Neural cell (in vitro differentiated cells): ENCODE data around the gene TEX2. TPM values are rescaled to one million over a fixed set of nuclear protein-coding genes. Genes with fewer than 3 reads are reported as not detected.

Source experiments
- H2AFZ ChIP-seq: fragments of 200-600, 300-800 bp; sonication (generic), shearing (Covaris generic); 2 replicates; pipeline ENCODE4 v1.6.0; 2014; ENCODE audit warnings: low read depth, mild to moderate bottlenecking, antibody characterized with exemption, low read length, moderate library complexity
- H3F3A ChIP-seq: fragments of 200-600 bp; shearing (Covaris generic); 2 replicates; pipeline ENCODE4 v1.6.1; 2016; ENCODE audit warnings: mild to moderate bottlenecking, moderate library complexity, mixed read lengths, antibody characterized with exemption, low read length; ENCODE audit not compliant: insufficient read depth, poor library complexity, severe bottlenecking
- H3K27ac ChIP-seq: fragments of 200-600, 300-800 bp; sonication (generic), shearing (Covaris generic); 2 replicates; pipeline ENCODE4 v1.5.1; 2014; ENCODE audit warnings: mild to moderate bottlenecking, low read length, moderate library complexity
- H3K27me3 ChIP-seq: fragments of 300-800, 200-600 bp; sonication (generic), shearing (Covaris generic); 2 replicates; pipeline ENCODE4 v1.6.0; 2014; ENCODE audit warnings: mild to moderate bottlenecking, low read depth, low read length, moderate library complexity; ENCODE audit not compliant: insufficient read depth
- H3K36me3 ChIP-seq: fragments of 300-800, 200-600 bp; sonication (generic), shearing (Covaris generic); 2 replicates; pipeline ENCODE4 v1.5.1; 2014; ENCODE audit warnings: mild to moderate bottlenecking, antibody characterized with exemption, low read length, moderate library complexity; ENCODE audit not compliant: insufficient read depth
- H3K4me2 ChIP-seq: fragments of 300-800, 200-600 bp; sonication (generic), shearing (Covaris generic); 2 replicates; pipeline ENCODE4 v1.6.0; 2014; ENCODE audit warnings: mild to moderate bottlenecking, low read length
- H3K4me3 ChIP-seq: fragments of 300-800, 200-600 bp; sonication (generic), shearing (Covaris generic); 2 replicates; pipeline ENCODE4 v1.5.1; 2014; ENCODE audit warnings: mild to moderate bottlenecking, low read length, moderate library complexity
- H3K79me2 ChIP-seq: fragments of 200-600 bp; shearing (Covaris generic); replicated peaks from 2 replicates; pipeline ENCODE4 v1.6.0; 2014; ENCODE audit warnings: mild to moderate bottlenecking, low read length, moderate library complexity; ENCODE audit not compliant: insufficient read depth
- H3K9ac ChIP-seq: fragments of 300-800, 200-600 bp; sonication (generic), shearing (Covaris generic); 2 replicates; pipeline ENCODE4 v1.6.1; 2016; ENCODE audit warnings: mild to moderate bottlenecking, low read length, mixed read lengths
- H3K9me2 ChIP-seq: fragments of 200-600 bp; shearing (Covaris generic); 2 replicates; pipeline ENCODE4 v1.6.1; 2016; ENCODE audit warnings: mild to moderate bottlenecking, low read length, mixed read lengths; ENCODE audit not compliant: insufficient read depth
- H3K9me3 ChIP-seq: fragments of 200-600, 300-800 bp; sonication (generic), shearing (Covaris generic); 2 replicates; pipeline ENCODE4 v1.6.1; 2016; ENCODE audit warnings: mild to moderate bottlenecking, mixed run types, low read length, moderate library complexity, mixed read lengths
- H4K20me1 ChIP-seq: fragments of 200-600 bp; shearing (Covaris generic); 2 replicates; pipeline ENCODE4 v1.6.1; 2016; ENCODE audit warnings: mild to moderate bottlenecking, mixed run types; ENCODE audit not compliant: insufficient read depth
- CTCF ChIP-seq: fragments of 450-650 bp; IDR thresholded peaks from 2 replicates; pipeline ENCODE4 v1.5.1; 2014; ENCODE audit warnings: antibody characterized with exemption, mild to moderate bottlenecking, moderate library complexity; ENCODE audit not compliant: poor library complexity, severe bottlenecking
- EP300 ChIP-seq: fragments of 450-650 bp; conservative IDR thresholded peaks from 2 replicates; pipeline ENCODE4 v1.6.1; 2014; ENCODE audit warnings: antibody characterized with exemption, mild to moderate bottlenecking, moderate library complexity; ENCODE audit not compliant: poor library complexity, severe bottlenecking
- EZH2 ChIP-seq: fragments of 200-600, 300-800 bp; shearing (Covaris generic), sonication (generic); IDR thresholded peaks from 2 replicates; pipeline ENCODE4 v1.6.1; 2014; ENCODE audit warnings: antibody characterized with exemption, low read length, borderline replicate concordance, mild to moderate bottlenecking; ENCODE audit not compliant: insufficient read depth, poor library complexity, severe bottlenecking
- MXI1 ChIP-seq: fragments of 450-650 bp; conservative IDR thresholded peaks from 2 replicates; pipeline ENCODE4 v1.6.1; 2014; ENCODE audit warnings: antibody characterized with exemption, mild to moderate bottlenecking; ENCODE audit not compliant: poor library complexity, severe bottlenecking
- POLR2AphosphoS5 ChIP-seq: IDR thresholded peaks from 2 replicates; pipeline ENCODE4 v1.6.1; 2012
- RAD21 ChIP-seq: fragments of 450-650 bp; conservative IDR thresholded peaks from 2 replicates; pipeline ENCODE4 v1.6.1; 2014; ENCODE audit warnings: antibody characterized with exemption, mild to moderate bottlenecking, moderate library complexity
- REST ChIP-seq: IDR thresholded peaks from 2 replicates; pipeline ENCODE4 v1.6.1; 2012; ENCODE audit warnings: borderline replicate concordance
- SMC3 ChIP-seq: fragments of 450-650 bp; conservative IDR thresholded peaks from 2 replicates; pipeline ENCODE4 v1.6.1; 2014; ENCODE audit warnings: antibody characterized with exemption, mild to moderate bottlenecking, moderate library complexity; ENCODE audit not compliant: poor library complexity
- TAF1 ChIP-seq: IDR thresholded peaks from 2 replicates; pipeline ENCODE4 v1.6.1; 2012; ENCODE audit warnings: low read depth
- polyA plus RNA-seq: library from polyadenylated mRNA; depleted of rRNA; stranded (reverse); fragments of >200 nt; gene quantifications from 2 replicates; pipeline ENCODE4 v1.2.3, GENCODE V29; 2014

The TEX2 gene
- polyA plus RNA-seq, 1 donor from 2014 or later = 19.7 TPM

GRCh38 chr17:64139542-64139941 lies 123.5 kb downstream of the TEX2 start:
- Histone ChIP-seq H3K36me3 (no peaks in the 10 kb centered on the region), H3K9me3 (no peaks in the 10 kb centered on the region), H3K9ac (no peak overlapping the region), H3F3A (no peaks in the 10 kb centered on the region), H3K9me2 (no peaks in the 10 kb centered on the region), H3K27me3 (no peaks in the 10 kb centered on the region), H3K27ac (no peak overlapping the region), H3K4me3 (no peak overlapping the region), H3K79me2 (no peaks in the 10 kb centered on the region), H4K20me1 (no peaks in the 10 kb centered on the region), H2AFZ (no peak overlapping the region), H3K4me2 (no peak overlapping the region)
- no peak for TF ChIP-seq MXI1
- no peak for TF ChIP-seq CTCF
- TF ChIP-seq EZH2 = no peak
- TF ChIP-seq POLR2AphosphoS5 = no peak
- TF ChIP-seq EP300 = no peak
- no peak for TF ChIP-seq REST
- no peak for TF ChIP-seq SMC3
- TF ChIP-seq TAF1 = no peak

- Histone ChIP-seq H3K27ac (no peak overlapping the region), H2AFZ (no peak overlapping the region), H3F3A (no peaks in the 10 kb centered on the region), H4K20me1 (no peaks in the 10 kb centered on the region), H3K9me2 (no peaks in the 10 kb centered on the region), H3K79me2 (no peaks in the 10 kb centered on the region), H3K9me3 (no peaks in the 10 kb centered on the region), H3K36me3 (no peaks in the 10 kb centered on the region), H3K27me3 (no peaks in the 10 kb centered on the region), H3K4me3 (no peak overlapping the region), H3K4me2 (no peak overlapping the region), H3K9ac (no peak overlapping the region)
- TF ChIP-seq REST (no peak), CTCF (no peak), MXI1 (no peak), RAD21 (no peak), POLR2AphosphoS5 (no peak), TAF1 (no peak), EZH2 (no peak), SMC3 (no peak), EP300 (no peak)
These were observed 124.6 kb downstream of the TEX2 start for GRCh38 chr17:64138441-64138840.
